Loucy (cell line): ENCODE data around the gene PLCG1.

Experiments used
- EZH2phosphoT487 ChIP-seq: fragments of 200-600 bp; IDR thresholded peaks from 2 replicates; pipeline ENCODE4 v1.6.1; 2018; ENCODE audit warnings: antibody characterized with exemption, mild to moderate bottlenecking, moderate library complexity, borderline replicate concordance
- TF ChIP-seq, protein P1 (sequence below): fragments of 200-600 bp; sonication (generic); conservative IDR thresholded peaks from 2 replicates; pipeline ENCODE4 v1.5.1; 2014; ENCODE audit warnings: mild to moderate bottlenecking, antibody characterized with exemption, low read length

DNA sequence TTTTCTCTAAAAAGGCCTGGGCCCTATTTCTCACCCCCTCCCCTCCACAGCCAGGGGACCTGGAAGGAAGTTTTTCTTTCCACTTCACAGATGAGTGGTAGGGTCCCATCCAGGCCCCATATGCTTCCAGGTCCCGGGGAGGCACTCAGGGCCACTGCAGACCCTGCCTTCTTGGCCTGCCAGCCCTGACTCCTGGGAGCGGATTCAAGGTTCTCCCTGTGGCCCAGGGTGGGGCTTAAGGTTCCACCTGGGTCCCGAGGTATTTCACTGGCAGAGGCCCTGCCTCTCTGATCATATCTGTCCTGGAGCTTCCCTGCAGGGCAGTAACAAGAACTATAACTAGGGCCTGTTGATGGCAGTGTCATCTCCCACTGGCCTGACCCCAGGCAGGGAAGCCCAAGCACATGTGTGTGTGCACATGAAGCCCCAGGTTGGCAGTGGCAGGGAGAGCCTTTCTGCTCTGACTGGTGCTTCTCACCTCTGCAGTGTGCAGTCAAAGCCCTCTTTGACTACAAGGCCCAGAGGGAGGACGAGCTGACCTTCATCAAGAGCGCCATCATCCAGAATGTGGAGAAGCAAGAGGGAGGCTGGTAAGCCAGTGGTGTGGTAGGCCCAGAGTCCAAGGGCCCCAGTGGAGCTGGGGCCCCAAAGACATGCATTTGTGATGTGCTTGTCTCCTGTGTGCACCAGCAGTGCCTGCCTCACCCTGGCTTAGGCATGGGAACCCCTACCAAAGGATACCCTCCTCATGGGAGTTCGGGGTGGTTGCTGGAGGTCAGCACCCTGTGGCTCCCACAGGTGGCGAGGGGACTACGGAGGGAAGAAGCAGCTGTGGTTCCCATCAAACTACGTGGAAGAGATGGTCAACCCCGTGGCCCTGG is 31.2 kb downstream of the PLCG1 start:
- TF ChIP-seq, protein P1, sequence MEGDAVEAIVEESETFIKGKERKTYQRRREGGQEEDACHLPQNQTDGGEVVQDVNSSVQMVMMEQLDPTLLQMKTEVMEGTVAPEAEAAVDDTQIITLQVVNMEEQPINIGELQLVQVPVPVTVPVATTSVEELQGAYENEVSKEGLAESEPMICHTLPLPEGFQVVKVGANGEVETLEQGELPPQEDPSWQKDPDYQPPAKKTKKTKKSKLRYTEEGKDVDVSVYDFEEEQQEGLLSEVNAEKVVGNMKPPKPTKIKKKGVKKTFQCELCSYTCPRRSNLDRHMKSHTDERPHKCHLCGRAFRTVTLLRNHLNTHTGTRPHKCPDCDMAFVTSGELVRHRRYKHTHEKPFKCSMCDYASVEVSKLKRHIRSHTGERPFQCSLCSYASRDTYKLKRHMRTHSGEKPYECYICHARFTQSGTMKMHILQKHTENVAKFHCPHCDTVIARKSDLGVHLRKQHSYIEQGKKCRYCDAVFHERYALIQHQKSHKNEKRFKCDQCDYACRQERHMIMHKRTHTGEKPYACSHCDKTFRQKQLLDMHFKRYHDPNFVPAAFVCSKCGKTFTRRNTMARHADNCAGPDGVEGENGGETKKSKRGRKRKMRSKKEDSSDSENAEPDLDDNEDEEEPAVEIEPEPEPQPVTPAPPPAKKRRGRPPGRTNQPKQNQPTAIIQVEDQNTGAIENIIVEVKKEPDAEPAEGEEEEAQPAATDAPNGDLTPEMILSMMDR, result no peak
- TF ChIP-seq EZH2phosphoT487, result no peak
